Hematopoietic multipotent progenitor cell treated with erythropoietin and hydrocortisone succinate and interleukin-3 and kit ligand, for 17 days (in vitro differentiated cells): ENCODE measurements around the gene SFMBT1.

Experiments
- DNase-seq: peaks from one replicate; pipeline ENCODE4 v3.0.0-alpha.2; 2015; ENCODE audit warnings: low spot score

SFMBT1 gene

GRCh38 chr3:53045518-53046170 lies at the start of gene SFMBT1:
Gene SFMBT1, minus strand, starts transcription at chr3:53046073. Its CDS starts 76,945 bp downstream, at chr3:52969128.
- peak; percentile 32 for DNase-seq

DNA sequence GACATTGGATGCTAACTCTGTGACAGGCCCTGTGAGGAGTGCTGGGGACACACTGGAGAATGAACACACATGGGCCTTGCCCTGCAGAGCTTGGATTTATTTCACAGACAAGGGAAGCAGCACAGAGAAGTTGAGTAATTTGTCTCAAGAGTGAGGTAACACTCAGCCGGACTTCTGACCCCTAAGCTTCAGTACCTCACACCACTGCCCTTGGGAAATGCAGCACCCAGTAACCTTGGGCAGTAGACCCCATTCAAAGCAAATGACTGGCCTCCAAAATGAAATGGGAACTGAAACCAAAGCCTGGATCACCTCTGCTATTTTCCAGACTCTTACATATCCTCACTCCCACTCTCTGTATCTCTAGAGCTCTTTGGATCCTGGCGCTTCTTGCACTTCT lies 47.1 kb upstream of the SFMBT1 start:
- DNase-seq = no peak

GRCh38 chr3:53092216-53092615 lies 46.3 kb upstream of the SFMBT1 start:
- DNase-seq = no peak

DNA sequence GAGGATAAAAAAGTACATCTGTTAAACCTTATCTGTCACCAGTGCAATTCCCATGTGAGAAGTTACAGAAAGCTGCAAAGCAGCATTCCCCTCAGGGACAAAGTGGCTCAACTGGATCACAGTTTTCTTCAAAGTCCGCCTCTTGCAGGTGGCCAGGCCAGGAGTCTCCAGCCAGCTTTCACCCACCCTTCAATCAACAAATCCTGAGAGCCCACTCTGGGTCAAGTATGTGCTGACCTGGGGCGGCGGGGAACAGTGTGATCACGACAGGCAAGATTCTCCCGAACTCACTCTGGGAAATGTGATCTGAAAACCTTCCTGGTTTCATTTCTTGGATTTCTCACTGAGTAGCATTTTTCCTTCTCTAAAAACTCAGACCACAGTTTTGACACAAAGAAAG lies 45.1 kb upstream of the SFMBT1 start:
- no peak for DNase-seq

DNA sequence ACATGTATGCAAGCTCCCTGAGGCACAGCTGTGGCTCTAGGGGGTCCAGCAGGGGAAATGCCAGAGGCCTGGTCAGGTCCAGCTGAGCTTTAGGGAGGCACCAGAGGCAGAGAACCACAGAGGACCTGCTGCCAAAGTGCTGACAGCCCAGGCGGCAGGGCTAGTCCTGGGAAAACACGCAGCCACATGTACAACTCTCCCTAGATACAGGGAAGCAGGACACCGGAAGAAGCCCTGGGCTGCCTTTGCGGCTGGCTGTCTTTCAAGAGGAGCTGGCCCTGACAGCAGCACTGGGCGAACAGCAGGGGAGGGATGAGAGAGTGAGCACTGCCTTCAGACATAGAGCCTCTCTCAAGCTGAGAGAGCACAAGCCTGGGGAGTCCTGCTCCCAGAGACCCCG lies 43.6 kb upstream of the SFMBT1 start:
- no peak for DNase-seq

DNA sequence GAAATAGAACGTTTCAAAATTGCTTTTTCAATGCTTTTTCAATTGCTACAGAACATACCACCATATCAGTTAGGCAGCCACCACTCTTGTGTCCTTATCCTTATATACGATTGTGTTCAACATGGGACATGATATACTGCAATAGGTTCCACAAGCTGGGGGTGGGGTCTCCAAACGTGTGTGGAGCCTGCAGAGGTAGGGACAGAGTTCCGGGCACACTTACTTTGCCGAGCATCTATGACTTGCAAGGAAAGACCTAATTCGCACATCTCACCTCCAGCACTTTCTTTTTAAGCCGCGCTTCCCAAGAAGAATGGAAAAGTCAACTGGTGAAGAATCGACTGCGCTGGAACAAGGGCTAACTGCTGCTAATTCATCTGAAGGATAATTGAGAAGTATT lies 39.6 kb upstream of the SFMBT1 start:
- no peak for DNase-seq

- no peak for DNase-seq
These were observed 38.6 kb upstream of the SFMBT1 start for GRCh38 chr3:53084310-53085001.

GRCh38 chr3:53083949-53084309 lies 38.1 kb upstream of the SFMBT1 start:
- DNase-seq = no peak

DNA sequence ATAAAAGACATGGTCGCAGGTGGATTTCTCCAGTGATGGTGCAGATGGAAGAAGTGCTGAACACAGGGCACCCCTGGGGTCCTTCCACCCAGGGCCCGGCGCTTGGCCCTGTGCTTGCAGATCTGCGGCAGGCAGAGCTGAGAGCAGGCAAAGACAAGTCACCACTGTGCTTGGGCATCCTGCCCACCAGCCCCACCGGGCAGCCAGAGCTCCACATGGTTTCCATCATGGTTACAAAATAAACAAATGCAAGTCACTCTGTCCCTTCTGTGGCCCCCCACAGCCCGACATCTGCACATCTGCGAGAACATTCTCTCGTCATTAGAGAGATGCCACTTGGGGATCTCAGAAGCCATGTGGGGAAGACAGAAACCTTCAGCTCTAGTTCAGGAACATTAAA lies 37.6 kb upstream of the SFMBT1 start:
- no peak for DNase-seq

- DNase-seq = no peak
These were observed 36.9 kb upstream of the SFMBT1 start for GRCh38 chr3:53082736-53083135.

- no peak for DNase-seq
These were observed 35.4 kb upstream of the SFMBT1 start for GRCh38 chr3:53081318-53081717.

- DNase-seq = no peak
These were observed 34.8 kb upstream of the SFMBT1 start for GRCh38 chr3:53080612-53081205.

- no peak for DNase-seq
These were observed 34.1 kb upstream of the SFMBT1 start for GRCh38 chr3:53079791-53080555.

DNA sequence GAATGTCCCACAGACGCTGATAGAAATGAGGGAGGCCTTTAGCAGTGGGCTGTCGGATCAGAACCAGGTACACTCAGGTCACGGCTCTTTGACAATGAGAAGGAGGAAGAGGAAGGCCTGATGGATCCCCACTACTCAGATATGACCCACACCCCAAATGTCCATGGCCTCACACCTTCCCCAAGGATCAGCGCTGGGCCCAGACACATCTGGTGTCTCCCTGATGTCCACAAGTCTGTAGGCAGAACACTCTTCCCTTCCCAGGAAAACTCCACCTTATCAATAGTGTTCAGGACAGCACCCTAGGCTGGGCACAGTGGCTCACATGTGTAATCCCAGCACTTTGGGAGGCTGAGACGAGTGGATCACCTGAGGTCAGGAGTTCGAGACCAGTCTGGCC lies 33.3 kb upstream of the SFMBT1 start:
- DNase-seq = no peak

GRCh38 chr3:53078656-53079055 lies 32.8 kb upstream of the SFMBT1 start:
- DNase-seq = no peak

DNA sequence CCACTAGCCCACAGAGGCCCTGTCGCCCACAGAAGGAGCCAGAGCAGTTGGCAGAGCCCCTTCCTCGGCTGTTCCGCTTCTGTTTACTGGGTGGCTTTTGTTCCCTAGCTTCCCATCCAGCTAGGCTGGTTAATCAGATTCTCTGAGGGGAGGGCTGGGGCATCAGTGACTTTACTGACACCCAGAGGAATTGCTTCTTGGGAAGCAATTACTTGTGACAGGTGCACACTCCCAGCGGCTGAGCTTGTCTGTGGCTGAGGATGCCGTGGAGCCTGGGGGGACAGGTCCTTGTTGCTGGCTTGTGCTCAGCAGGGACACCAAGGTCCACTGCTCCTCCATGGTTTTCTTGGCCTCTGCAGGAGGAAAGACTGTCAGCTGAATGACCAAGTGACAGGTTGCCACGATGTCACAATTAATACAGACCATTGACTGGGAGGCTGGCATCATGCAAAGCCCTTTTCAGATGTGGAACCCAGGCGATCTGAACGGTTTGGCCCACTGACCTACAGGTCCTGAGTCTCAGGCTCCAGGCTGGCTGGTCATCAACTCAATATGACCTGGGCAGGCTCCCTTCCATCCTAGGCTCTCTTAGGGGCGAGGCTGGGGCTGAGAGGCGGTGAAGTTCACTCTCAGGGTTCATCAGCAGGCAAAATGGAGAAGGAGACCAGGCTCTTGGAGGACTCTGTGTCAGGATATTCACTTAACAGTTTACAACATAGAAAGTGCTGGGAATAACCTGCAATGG lies 31.8 kb upstream of the SFMBT1 start:
- DNase-seq = no peak

GRCh38 chr3:53075743-53076140 lies 29.9 kb upstream of the SFMBT1 start:
- no peak for DNase-seq

GRCh38 chr3:53074761-53075742 lies 29.2 kb upstream of the SFMBT1 start:
- no peak for DNase-seq

DNA sequence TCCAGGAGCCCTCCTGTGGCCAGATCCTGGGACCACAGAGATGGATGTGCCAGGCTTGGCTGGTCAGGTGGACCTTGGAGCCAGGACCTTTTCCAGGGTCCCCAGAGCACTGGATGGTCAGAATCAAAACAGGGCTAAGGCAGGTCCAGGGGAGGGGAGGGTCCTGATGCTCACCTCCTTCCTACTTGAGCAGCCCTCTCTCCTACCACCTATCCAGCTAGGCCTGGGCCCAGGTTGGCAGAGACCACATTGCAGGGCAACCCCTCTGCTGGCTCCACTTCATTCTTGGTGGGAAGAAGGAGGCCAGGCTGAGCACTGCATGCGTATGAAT lies 28.5 kb upstream of the SFMBT1 start:
- no peak for DNase-seq

DNA sequence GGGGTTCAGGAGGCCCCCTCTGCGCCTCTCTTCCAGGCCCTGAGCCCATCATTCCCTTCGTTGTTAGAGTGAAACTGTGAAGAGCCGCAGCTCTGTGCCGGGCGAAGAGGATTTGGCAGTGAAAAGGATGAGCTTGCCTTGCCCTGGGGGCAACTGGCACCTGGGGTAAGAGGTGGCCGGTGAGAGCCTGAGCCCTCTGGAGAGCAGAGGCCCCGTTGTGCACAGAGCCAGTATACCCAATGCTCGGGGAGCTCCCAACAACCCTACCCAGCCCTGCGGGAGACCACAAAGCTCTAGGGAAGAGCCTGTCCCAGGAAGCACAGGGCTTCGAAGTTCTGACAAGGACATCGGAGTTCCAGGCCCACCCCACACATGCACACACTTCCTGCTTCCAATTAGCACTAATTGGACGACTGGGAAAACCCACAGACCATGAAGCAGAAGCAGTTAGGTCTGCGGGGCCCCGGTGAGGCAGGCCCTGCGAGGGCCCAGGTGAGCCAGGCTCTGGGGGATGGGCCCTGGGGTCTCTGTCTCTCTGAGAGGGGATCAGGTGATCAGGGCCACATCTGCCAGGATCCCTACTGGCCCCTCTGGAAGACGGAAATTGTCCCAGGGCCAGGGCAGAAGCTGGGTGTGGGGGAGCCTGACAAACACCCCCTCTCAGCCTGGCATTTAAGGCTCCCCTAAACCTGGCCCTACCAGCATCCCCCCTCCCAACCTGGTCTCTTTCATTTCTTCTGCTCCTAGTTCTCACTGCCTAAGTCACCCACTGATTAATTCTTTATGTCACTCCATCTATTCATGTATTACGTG lies 27.9 kb upstream of the SFMBT1 start:
- DNase-seq = no peak
